Measurements from ENCODE around the gene LTB4R.
A peak's percentile ranks its signal among the peaks of the same experiment; 100 is the strongest.

LTB4R gene

GRCh38 chr14:24267516-24267915 is 43.8 kb upstream of the LTB4R start:
- TF ChIP-seq CTCF (IDR thresholded peaks at IDR 0.05; ENCODE audit: low read depth, low read length): no peak

DNA sequence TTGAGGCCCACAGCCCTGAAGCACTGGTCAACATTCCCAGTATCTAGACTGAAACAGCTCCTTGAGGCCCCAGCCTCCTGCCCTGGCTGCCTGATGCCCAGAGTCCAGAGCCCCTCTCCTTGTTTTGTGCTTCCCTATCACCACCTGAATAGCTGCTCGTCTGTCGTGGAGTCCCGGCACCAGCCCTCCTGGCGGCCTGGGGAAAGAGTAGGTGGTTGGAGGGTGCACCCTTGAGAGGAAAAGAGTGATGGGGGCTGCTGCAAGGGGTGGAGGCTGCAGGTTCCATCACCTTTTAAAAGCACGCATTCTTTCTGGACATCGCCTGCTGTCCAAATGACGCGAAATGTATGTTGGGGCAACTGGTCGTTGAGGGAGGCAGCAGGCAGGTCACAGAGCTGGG is 43.1 kb upstream of the LTB4R start:
- H3K4me3 ChIP-seq (ENCODE audit: low read depth, low read length): no peak overlapping the region
- no peak for TF ChIP-seq CTCF (IDR thresholded peaks at IDR 0.05; ENCODE audit: low read depth, low read length)

More at GRCh38 chr14:24267516-24267915, 43.8 kb upstream of the LTB4R start:
- H3K4me3 ChIP-seq (ENCODE audit: low read depth, low read length): no peak overlapping the region

GRCh38 chr14:24269368-24269767 is 41.9 kb upstream of the LTB4R start:
- no peak overlapping the region for H3K4me3 ChIP-seq (ENCODE audit: low read depth, low read length)
- TF ChIP-seq CTCF (IDR thresholded peaks at IDR 0.05; ENCODE audit: low read depth, low read length): no peak

DNA sequence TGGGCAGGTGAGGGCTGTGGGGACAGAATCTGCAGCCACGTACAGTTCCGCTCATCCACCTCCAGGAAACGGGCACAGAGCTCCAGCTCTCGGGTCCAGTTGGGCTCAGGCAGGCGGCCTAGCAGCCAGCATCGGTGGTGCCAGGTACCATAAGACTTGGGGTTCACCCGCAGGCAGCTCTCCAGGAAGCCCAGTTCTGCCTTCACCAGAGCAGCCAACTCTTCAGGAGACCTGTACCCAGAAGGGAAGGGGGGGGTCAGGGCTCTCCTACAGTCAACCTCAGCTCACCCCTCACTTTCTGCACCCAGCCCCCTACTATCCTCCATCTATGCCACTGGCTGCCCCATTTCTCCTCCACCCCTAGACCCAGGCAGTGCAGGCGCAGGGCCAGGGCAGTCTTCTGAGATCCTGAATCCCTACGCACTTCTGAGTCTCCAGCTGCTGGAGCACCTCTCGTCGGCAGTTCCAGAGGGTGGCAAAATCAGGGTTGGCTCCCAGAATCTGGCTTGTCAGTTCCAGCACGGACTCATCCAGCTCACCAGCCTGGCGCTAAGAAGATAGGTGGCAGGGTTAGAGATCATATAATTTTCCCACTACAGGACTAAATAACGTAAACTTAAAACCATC is 41.3 kb upstream of the LTB4R start:
- no peak overlapping the region for H3K4me3 ChIP-seq (ENCODE audit: low read depth, low read length)
- TF ChIP-seq CTCF (IDR thresholded peaks at IDR 0.05; ENCODE audit: low read depth, low read length): no peak

GRCh38 chr14:24270537-24271133 is 40.7 kb upstream of the LTB4R start:
- TF ChIP-seq CTCF (IDR thresholded peaks at IDR 0.05; ENCODE audit: low read depth, low read length): no peak
- H3K4me3 ChIP-seq (ENCODE audit: low read depth, low read length): peak overlapping the region; percentile 92

GRCh38 chr14:24271134-24271833 is 40.0 kb upstream of the LTB4R start, which contains the start of gene RABGGTA:
Gene RABGGTA (minus strand): TSS chr14:24271597. CDS start chr14:24271115, 482 bp downstream.
- peak; percentile 59 for TF ChIP-seq CTCF (IDR thresholded peaks at IDR 0.05; ENCODE audit: low read depth, low read length)
- H3K4me3 ChIP-seq (ENCODE audit: low read depth, low read length): peak within 1 kb of the TSS; percentile 92

DNA sequence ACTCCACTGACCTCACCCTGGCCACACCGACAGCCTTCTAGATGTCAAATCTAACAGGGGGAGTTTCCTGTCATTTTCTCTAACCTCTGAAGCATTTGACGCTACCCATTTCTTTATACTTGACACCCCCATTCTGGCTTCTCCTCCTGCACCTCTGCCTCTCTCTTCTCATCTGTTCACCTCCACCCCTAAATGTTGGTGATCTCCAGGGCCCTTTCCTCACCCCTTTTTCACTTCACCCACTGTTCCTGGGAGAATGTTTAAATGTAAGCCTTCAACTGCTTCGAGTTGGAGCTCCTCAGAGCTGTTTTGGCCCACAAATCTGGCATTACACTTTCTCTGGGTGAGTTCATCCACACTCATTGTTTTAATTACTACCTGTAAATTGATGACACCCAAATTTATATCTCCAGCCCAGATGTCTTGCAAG is 39.5 kb upstream of the LTB4R start:
- peak overlapping the region; percentile 92 for H3K4me3 ChIP-seq (ENCODE audit: low read depth, low read length)
- TF ChIP-seq CTCF (IDR thresholded peaks at IDR 0.05; ENCODE audit: low read depth, low read length): no peak

Measured in WI38 (cell line).